ENCODE data around the gene SEMA6A. TPM values are rescaled to one million over a fixed set of nuclear protein-coding genes. Genes with fewer than 3 reads are reported as not detected.

Gene SEMA6A
- total and polyA plus RNA-seq, 12 donors: 2.9 to 11.3 (median 7.8) TPM

- Histone ChIP-seq H3K9me3 (no peaks in the 10 kb centered on the region), H3K27me3 (no peaks in the 10 kb centered on the region), H3K4me1 (peaks cover 0 to 62% (median 2%) of the 10 kb centered on the region in 9 donors), H3K4me3 (no peak overlapping the region), H3K36me3 (no peaks in the 10 kb centered on the region), H3K27ac (no peak overlapping the region)
- no peak for TF ChIP-seq CTCF (IDR thresholded peaks at IDR 0.05)
- WGBS, 2 donors: 72 to 79% methylated on average over 16 of the region's 16 CpGs
- intact Hi-C loops (cut with DNase I): loop anchor here in 1 of 10 donors (5.0 kb wide), 1 partner anchor 417 kb away; no protein-coding TSS in a partner anchor
- ATAC-seq (no peak), DNase-seq (no peak)
Observed at GRCh38 chr5:116559239-116559638, 15.4 kb downstream of the SEMA6A start.

GRCh38 chr5:116557669-116558271 is 16.9 kb downstream of the SEMA6A start:
- Histone ChIP-seq H3K4me3 (no peak overlapping the region), H3K9me3 (no peaks in the 10 kb centered on the region), H3K27ac (no peak overlapping the region), H3K36me3 (no peaks in the 10 kb centered on the region), H3K27me3 (no peaks in the 10 kb centered on the region), H3K4me1 (peaks cover 0 to 66% (median 2%) of the 10 kb centered on the region in 9 donors)
- DNase-seq (no peak), ATAC-seq (peak in 1 of 8 donors; percentile 31)
- TF ChIP-seq CTCF (IDR thresholded peaks at IDR 0.05): peak in 8 of 9 donors; percentile 19 to 70 (median 59)
- 37 to 38% methylated on average over 5 of the region's 5 CpGs for WGBS, 2 donors
- intact Hi-C loops (cut with DNase I): loop anchor here in 1 of 10 donors (5.0 kb wide), 1 partner anchor 415 kb away; no protein-coding TSS in a partner anchor

- H3K27me3 ChIP-seq: no peaks in the 10 kb centered on the region
- no peak for DNase-seq
- no peaks in the 10 kb centered on the region for H3K36me3 ChIP-seq
- intact Hi-C loops (cut with DNase I): loop anchor here in 1 of 10 donors (5.0 kb wide), 1 partner anchor 412 kb away; no protein-coding TSS in a partner anchor
- H3K27ac ChIP-seq: no peak overlapping the region
- H3K4me1 ChIP-seq: peaks cover 0 to 46% (median 0%) of the 10 kb centered on the region in 9 donors
- no peak for TF ChIP-seq CTCF (IDR thresholded peaks at IDR 0.05)
- H3K4me3 ChIP-seq: no peak overlapping the region
- no peaks in the 10 kb centered on the region for H3K9me3 ChIP-seq
- no peak for ATAC-seq
- WGBS, 2 donors: 72 to 74% methylated on average over 2 of the region's 2 CpGs
Observed at GRCh38 chr5:116554764-116555163, 19.9 kb downstream of the SEMA6A start.

- H3K27ac ChIP-seq: no peak overlapping the region
- no peak for TF ChIP-seq CTCF (IDR thresholded peaks at IDR 0.05)
- H3K4me3 ChIP-seq: no peak overlapping the region
- intact Hi-C loops (cut with DNase I): no loop called here
- WGBS, 2 donors: 90 to 93% methylated on average over 4 of the region's 4 CpGs
- no peaks in the 10 kb centered on the region for H3K9me3 ChIP-seq
- ATAC-seq: peak in 1 of 8 donors; percentile 12
- no peaks in the 10 kb centered on the region for H3K36me3 ChIP-seq
- H3K27me3 ChIP-seq: no peaks in the 10 kb centered on the region
- H3K4me1 ChIP-seq: peaks cover 0 to 46% (median 0%) of the 10 kb centered on the region in 9 donors
- DNase-seq: no peak
Observed at GRCh38 chr5:116553366-116553765, 21.3 kb downstream of the SEMA6A start.
